ENCODE measurements around the gene MAGEF1. TPM values are rescaled to one million over a fixed set of nuclear protein-coding genes. Genes with fewer than 3 reads are reported as not detected.

MAGEF1 gene
- total and polyA plus RNA-seq, 9 of the 15 experiments (the other 6 are each of a cell fraction or from before 2014, with no cell fraction given): 1.5 to 39.1 (median 19.8) TPM

GRCh38 chr3:184682671-184683070 is 29.2 kb downstream of the MAGEF1 start:
- no peaks in the 10 kb centered on the region for H3K9me1 ChIP-seq (ENCODE audit: control insufficient read depth, insufficient read depth, low read length)
- no peak for DNase-seq (ENCODE audit: extremely low read depth in 1 of 4, low spot score in 3 of 4)
- no peak for FAIRE-seq
- no peak overlapping the region for H3K9ac ChIP-seq (ENCODE audit: insufficient read depth in 1 of 2, low read depth in 2 of 2, low read length in 2 of 2)
- H3K27me3 ChIP-seq (ENCODE audit: control insufficient read depth in 2 of 2, insufficient read depth in 2 of 2, low read length in 2 of 2): peaks cover 39 to 69% of the 10 kb centered on the region in 2 experiments; a peak in 4 of 5 replicates
- H3K27ac ChIP-seq (ENCODE audit: extremely low read depth, low read depth, low read length): no peak overlapping the region
- peaks cover 0 to 4% of the 10 kb centered on the region in 2 experiments; a peak in 1 of 5 replicates for H3K4me1 ChIP-seq (replicated peaks in 1 of 2; ENCODE audit: control insufficient read depth in 2 of 2, insufficient read depth in 2 of 2, low read length in 2 of 2)
- CTCF ChIA-PET (ENCODE audit: low intra/inter-chr PET ratio): no interaction called here
- H4K20me1 ChIP-seq (replicated peaks; ENCODE audit: control insufficient read depth, insufficient read depth, low read length): peaks cover 5% of the 10 kb centered on the region
- POLR2A ChIA-PET: interaction anchor here (0.9 kb wide), 1 partner anchor 11 kb away, joined by 3 read pairs; no protein-coding TSS in a partner anchor
- intact Hi-C loops (cut with micrococcal nuclease): no loop called here
- H3K4me3 ChIP-seq: no peak overlapping the region
- no peak overlapping the region for H2AFZ ChIP-seq (ENCODE audit: low read depth, low read length)
- TF ChIP-seq ATF4 (CRISPR knock-in tag; IDR thresholded peaks at IDR 0.05) (no peak), E2F5 (CRISPR knock-in tag; IDR thresholded peaks at IDR 0.05) (no peak), L3MBTL2 (IDR thresholded peaks at IDR 0.05) (no peak), BCOR (IDR thresholded peaks at IDR 0.05) (no peak), KLF1 (tag; IDR thresholded peaks at IDR 0.05) (no peak)
- no peak for ATAC-seq
- BruUV-seq (replicated peaks): no TSS peak
- no peaks in the 10 kb centered on the region for H3K79me2 ChIP-seq (ENCODE audit: control insufficient read depth, insufficient read depth, low read length)
- no peak overlapping the region for H3K4me2 ChIP-seq (ENCODE audit: insufficient read depth, low read length)
- in situ Hi-C loops (cut with MboI): no loop called here
- H3K9me3 ChIP-seq (replicated peaks; ENCODE audit: control insufficient read depth, insufficient read depth, low read depth, low read length): no peaks in the 10 kb centered on the region
- no peaks in the 10 kb centered on the region for H3K36me3 ChIP-seq (ENCODE audit: control insufficient read depth, insufficient read depth, low read length)
- 14% methylated on average over 11 of the region's 11 CpGs for WGBS (ENCODE audit: insufficient coverage, low coverage, missing lambda C conversion rate)
